IMR-90 (cell line): ENCODE data around the gene TMEM131. TPM values are rescaled to one million over a fixed set of nuclear protein-coding genes. Genes with fewer than 3 reads are reported as not detected.

Experiments used
- ATAC-seq: fragments of 200-7000 bp; cut with Tn5 transposase; 2 replicates; pipeline ENCODE4 v1.9.1; 2020; ENCODE audit warnings: low read depth, mild to moderate bottlenecking, moderate library complexity
- BruUV-seq: library from RNA; stranded (reverse); fragments of 400-500 nt; replicated peaks from 2 replicates; lab custom pipeline; 2021; lab: Mats Ljungman, UMichigan
- CTCF ChIA-PET: fragments of 300-600 bp; formaldehyde crosslinking; extraction: SDS; loops from one replicate; lab custom pipeline; 2021; ENCODE audit warnings: antibody characterized with exemption; lab: Yijun Ruan, JAX
- POLR2A ChIA-PET: fragments of 300-600 bp; sonication (Branson Sonifier 250); formaldehyde crosslinking; loops from one replicate; lab custom pipeline; 2022; ENCODE audit warnings: antibody characterized with exemption; ENCODE audit not compliant: unreplicated experiment; lab: Charles Lee
- DNase-seq: peaks from one replicate; pipeline ENCODE4 v3.0.0; 2013
- H2AFZ ChIP-seq: replicated peaks from 2 replicates; pipeline ENCODE3; 2013; ENCODE audit warnings: low read length, mild to moderate bottlenecking; ENCODE audit not compliant: poor library complexity
- H2AK5ac ChIP-seq: 2 replicates; pipeline ENCODE4 v1.6.1; 2013; ENCODE audit warnings: low read depth, low read length, inconsistent platforms
- H2AK9ac ChIP-seq: replicated peaks from 2 replicates; pipeline ENCODE3; 2013; ENCODE audit warnings: mild to moderate bottlenecking, low read depth, low read length, moderate library complexity; ENCODE audit not compliant: poor library complexity
- H2BK120ac ChIP-seq: 2 replicates; pipeline ENCODE4 v1.6.1; 2013; ENCODE audit warnings: low read depth, low read length, inconsistent platforms
- H2BK15ac ChIP-seq: 3 replicates; pipeline ENCODE4 v1.6.1; 2013; ENCODE audit warnings: low read depth, low read length, inconsistent platforms
- H2BK20ac ChIP-seq: 2 replicates; pipeline ENCODE4 v1.6.1; 2013; ENCODE audit warnings: low read depth, mild to moderate bottlenecking, inconsistent platforms, low read length, moderate library complexity
- H2BK5ac ChIP-seq: 2 replicates; pipeline ENCODE4 v1.6.1; 2013; ENCODE audit warnings: mild to moderate bottlenecking, low read depth, low read length, inconsistent platforms; ENCODE audit not compliant: poor library complexity, severe bottlenecking
- H3K14ac ChIP-seq: replicated peaks from 2 replicates; pipeline ENCODE4 v1.6.1; 2013; ENCODE audit warnings: low read depth, low read length, inconsistent platforms
- H3K18ac ChIP-seq: 2 replicates; pipeline ENCODE4 v1.6.1; 2013; ENCODE audit warnings: low read depth, low read length, control low read depth
- H3K23ac ChIP-seq: 2 replicates; pipeline ENCODE4 v1.6.1; 2013; ENCODE audit warnings: low read depth, low read length, inconsistent platforms
- H3K27ac ChIP-seq: 2 replicates; pipeline ENCODE4 v1.5.1; 2013; ENCODE audit warnings: mild to moderate bottlenecking, control low read depth, low read length; ENCODE audit not compliant: insufficient read depth
- H3K27me3 ChIP-seq: 2 replicates; pipeline ENCODE4 v1.6.1; 2013; ENCODE audit warnings: low read length; ENCODE audit not compliant: control insufficient read depth, insufficient read depth
- H3K36me3 ChIP-seq: 2 replicates; pipeline ENCODE4 v1.6.1; 2013; ENCODE audit warnings: low read length, mixed read lengths; ENCODE audit not compliant: control insufficient read depth, insufficient read depth
- H3K4ac ChIP-seq: 2 replicates; pipeline ENCODE4 v1.6.1; 2013; ENCODE audit warnings: low read depth, low read length, inconsistent platforms
- H3K4me1 ChIP-seq: 2 replicates; pipeline ENCODE4 v1.6.1; 2013; ENCODE audit warnings: low read length, mixed read lengths; ENCODE audit not compliant: control insufficient read depth, insufficient read depth
- H3K4me2 ChIP-seq: 2 replicates; pipeline ENCODE4 v1.6.1; 2013; ENCODE audit warnings: low read depth, mild to moderate bottlenecking, control low read depth, low read length, moderate library complexity
- H3K4me3 ChIP-seq: 2 replicates; pipeline ENCODE4 v1.5.1; 2013; ENCODE audit warnings: low read depth, mild to moderate bottlenecking, control low read depth, low read length, moderate library complexity; ENCODE audit not compliant: insufficient read depth
- H3K56ac ChIP-seq: 2 replicates; pipeline ENCODE4 v1.6.1; 2013; ENCODE audit warnings: low read length, inconsistent platforms; ENCODE audit not compliant: insufficient read depth; ENCODE audit errors: extremely low read depth
- H3K79me1 ChIP-seq, 2 experiments: 2 replicates each; pipeline ENCODE4 v1.6.1; 2013; ENCODE audit warnings: low read length in 2 of 2, inconsistent platforms in 1 of 2, low read depth in 1 of 2
- H3K9ac ChIP-seq: 2 replicates; pipeline ENCODE4 v1.6.1; 2013; ENCODE audit warnings: low read depth, low read length, control low read depth
- H3K9me1 ChIP-seq: 2 replicates; pipeline ENCODE4 v1.6.1; 2013; ENCODE audit warnings: low read length, inconsistent platforms; ENCODE audit not compliant: insufficient read depth
- H3K9me3 ChIP-seq: 2 replicates; pipeline ENCODE4 v1.6.1; 2013; ENCODE audit warnings: low read length; ENCODE audit not compliant: control insufficient read depth, insufficient read depth
- H4K20me1 ChIP-seq: 2 replicates; pipeline ENCODE4 v1.6.1; 2013; ENCODE audit warnings: low read length, inconsistent platforms; ENCODE audit not compliant: insufficient read depth
- H4K5ac ChIP-seq: 2 replicates; pipeline ENCODE4 v1.6.1; 2013; ENCODE audit warnings: mild to moderate bottlenecking, low read depth, low read length, control low read depth
- H4K8ac ChIP-seq, 2 experiments: 2 replicates each; pipeline ENCODE4 v1.6.1; 2013; ENCODE audit warnings: low read depth in 2 of 2, low read length in 2 of 2, control low read depth in 1 of 2, inconsistent platforms in 1 of 2
- H4K91ac ChIP-seq: 2 replicates; pipeline ENCODE4 v1.6.1; 2013; ENCODE audit warnings: low read depth, low read length, inconsistent platforms; ENCODE audit not compliant: insufficient read depth
- BHLHE40 ChIP-seq: fragments of 150-350 bp; IDR thresholded peaks from 2 replicates; pipeline ENCODE4 v1.6.1; 2016; ENCODE audit warnings: mild to moderate bottlenecking, low read depth, low read length
- CTCF ChIP-seq: conservative IDR thresholded peaks from 2 replicates; pipeline ENCODE4 v1.5.1; 2012; ENCODE audit warnings: mild to moderate bottlenecking, low read depth, low read length, improper control_type of control experiment
- ELK1 ChIP-seq: fragments of 150-350 bp; IDR thresholded peaks from 2 replicates; pipeline ENCODE4 v1.6.1; 2016; ENCODE audit warnings: low read depth, mild to moderate bottlenecking, low read length, moderate library complexity, borderline replicate concordance
- MAFK ChIP-seq: IDR thresholded peaks from 2 replicates; pipeline ENCODE4 v1.6.1; 2012; ENCODE audit warnings: low read depth, low read length, improper control_type of control experiment
- MAZ ChIP-seq: IDR thresholded peaks from 2 replicates; pipeline ENCODE4 v1.6.1; 2012; ENCODE audit warnings: low read depth, mild to moderate bottlenecking, low read length, improper control_type of control experiment, moderate library complexity, borderline replicate concordance
- MXI1 ChIP-seq: IDR thresholded peaks from 2 replicates; pipeline ENCODE4 v1.6.1; 2012; ENCODE audit warnings: low read depth, mild to moderate bottlenecking, low read length, moderate library complexity, borderline replicate concordance
- NFE2L2 ChIP-seq: fragments of 150-350 bp; IDR thresholded peaks from 2 replicates; pipeline ENCODE4 v1.6.1; 2016; ENCODE audit warnings: low read depth, mild to moderate bottlenecking, low read length
- RAD21 ChIP-seq: IDR thresholded peaks from 2 replicates; pipeline ENCODE4 v1.6.1; 2012; ENCODE audit warnings: low read length, improper control_type of control experiment
- SMC3 ChIP-seq: fragments of 150-350 bp; IDR thresholded peaks from 2 replicates; pipeline ENCODE4 v1.6.1; 2016; ENCODE audit warnings: low read depth, mild to moderate bottlenecking, antibody characterized with exemption, low read length, moderate library complexity
- WGBS, 2 experiments: methylation state at CpG; one replicate each; pipeline versions ENCODE4 v1.1.5 to v1.1.7; 2013; ENCODE audit warnings: missing lambda C conversion rate in 2 of 2; ENCODE audit not compliant: insufficient read length in 1 of 2; ENCODE audit errors: extremely low coverage in 2 of 2; 5-methylcytosine and 5-hydroxymethylcytosine counted together
- dilution Hi-C: fragments of 300-500 bp; cut with HindIII; formaldehyde crosslinking; loops from one replicate; pipeline ENCODE4 v1.14.3; 2018; ENCODE audit warnings: low sequenced_read_pairs; ENCODE audit not compliant: unreplicated experiment
- in situ Hi-C: fragments of 300-500 bp; cut with MboI; formaldehyde crosslinking; loops from 3 replicates; pipeline ENCODE4 v1.14.3; 2019; ENCODE audit warnings: low sequenced_read_pairs, inconsistent platforms, mixed read lengths
- intact Hi-C: fragments of 100-400 bp; cut with micrococcal nuclease; formaldehyde crosslinking; loops from 2 replicates; pipeline ENCODE4 v1.10.0; 2022
- polyA plus RNA-seq, 3 experiments: library from polyadenylated mRNA; depleted of rRNA; stranded (reverse); fragments of >200 nt; gene quantifications; 2 replicates each; pipeline ENCODE4 v1.2.3, GENCODE V29; 2012; ENCODE audit warnings: low replicate concordance in 1 of 3
- total RNA-seq: library from RNA; depleted of rRNA; stranded (reverse); fragments of >200 nt; gene quantifications from 2 replicates; pipeline ENCODE4 v1.2.3, GENCODE V29; 2012

Gene TMEM131
- total and polyA plus RNA-seq, 2 of the 4 experiments (the other 2 are of a cell fraction) = 13.3 to 14.0 TPM

GRCh38 chr2:97723156-97724072, 272.3 kb downstream of the TMEM131 start:
- H4K5ac ChIP-seq = no peak overlapping the region
- DNase-seq = no peak
- ATAC-seq = no peak
- no peak overlapping the region for H3K9ac ChIP-seq
- peaks cover 2% of the 10 kb centered on the region; the same call in 1 of the 2 replicates for H3K9me3 ChIP-seq
- H2BK120ac ChIP-seq = no peak overlapping the region
- CTCF ChIA-PET = interaction anchor here (0.7 kb wide), 1 partner anchor 780 kb away, joined by 4 read pairs; no protein-coding TSS in a partner anchor
- intact Hi-C loops (no loop called here), dilution Hi-C loops (no loop called here), in situ Hi-C loops (no loop called here)
- BruUV-seq = no TSS peak
- no peak for TF ChIP-seq BHLHE40
- TF ChIP-seq RAD21 = no peak
- TF ChIP-seq MAZ = no peak
- TF ChIP-seq MXI1 = no peak
- no peak for TF ChIP-seq MAFK
- TF ChIP-seq ELK1 = no peak
- TF ChIP-seq CTCF = no peak
- TF ChIP-seq NFE2L2 = no peak
- no peak for TF ChIP-seq SMC3
- no peak overlapping the region for H2AK9ac ChIP-seq
- no peaks in the 10 kb centered on the region for H3K4me1 ChIP-seq
- no peak overlapping the region for H2BK20ac ChIP-seq
- H2AFZ ChIP-seq = no peak overlapping the region
- H3K27ac ChIP-seq = no peak overlapping the region
- no peaks in the 10 kb centered on the region for H4K20me1 ChIP-seq
- no peak overlapping the region for H2BK5ac ChIP-seq
- peaks cover 22% of the 10 kb centered on the region for H3K27me3 ChIP-seq
- no peak overlapping the region for H3K18ac ChIP-seq
- no peaks in the 10 kb centered on the region for H3K9me1 ChIP-seq
- WGBS, 2 experiments = 65% methylated on average over 14 of the region's 37 CpGs; no CpG with 5 or more reads in 1 of the 2 experiments
- no peak overlapping the region for H3K4me2 ChIP-seq
- no peak overlapping the region for H3K4me3 ChIP-seq
- no peak overlapping the region for H3K56ac ChIP-seq
- POLR2A ChIA-PET = no interaction called here
- no peak overlapping the region for H2AK5ac ChIP-seq
- no peak overlapping the region for H4K91ac ChIP-seq
- no peak overlapping the region for H3K4ac ChIP-seq
- no peaks in the 10 kb centered on the region for H3K79me1 ChIP-seq
- no peaks in the 10 kb centered on the region for H3K36me3 ChIP-seq
- no peak overlapping the region for H2BK15ac ChIP-seq
- H3K14ac ChIP-seq = no peak overlapping the region
- H4K8ac ChIP-seq = no peak overlapping the region
- no peak overlapping the region for H3K23ac ChIP-seq
